Measurements from ENCODE around the gene PLEKHN1.

The PLEKHN1 gene

DNA sequence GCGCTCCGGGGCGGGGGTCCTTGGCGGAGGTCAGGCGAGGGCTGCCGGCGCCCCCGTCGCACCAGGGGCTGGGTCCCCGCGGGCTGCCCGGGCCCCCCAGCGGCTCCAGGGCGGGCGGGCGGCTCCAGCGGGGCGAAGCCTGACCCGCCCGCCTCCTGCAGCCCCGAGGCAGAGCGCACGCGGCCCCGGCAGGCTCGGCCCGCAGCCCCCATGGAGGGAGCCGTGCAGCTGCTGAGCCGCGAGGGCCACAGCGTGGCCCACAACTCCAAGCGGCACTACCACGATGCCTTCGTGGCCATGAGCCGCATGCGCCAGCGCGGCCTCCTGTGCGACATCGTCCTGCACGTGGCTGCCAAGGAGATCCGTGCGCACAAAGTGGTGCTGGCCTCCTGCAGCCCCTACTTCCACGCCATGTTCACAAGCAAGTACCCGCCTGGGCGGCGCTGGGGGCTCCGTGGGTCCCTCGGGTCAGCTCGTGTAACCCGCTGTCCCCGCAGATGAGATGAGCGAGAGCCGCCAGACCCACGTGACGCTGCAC lies 5.1 kb upstream of the PLEKHN1 start:
- no peak for DNase-seq

DNA sequence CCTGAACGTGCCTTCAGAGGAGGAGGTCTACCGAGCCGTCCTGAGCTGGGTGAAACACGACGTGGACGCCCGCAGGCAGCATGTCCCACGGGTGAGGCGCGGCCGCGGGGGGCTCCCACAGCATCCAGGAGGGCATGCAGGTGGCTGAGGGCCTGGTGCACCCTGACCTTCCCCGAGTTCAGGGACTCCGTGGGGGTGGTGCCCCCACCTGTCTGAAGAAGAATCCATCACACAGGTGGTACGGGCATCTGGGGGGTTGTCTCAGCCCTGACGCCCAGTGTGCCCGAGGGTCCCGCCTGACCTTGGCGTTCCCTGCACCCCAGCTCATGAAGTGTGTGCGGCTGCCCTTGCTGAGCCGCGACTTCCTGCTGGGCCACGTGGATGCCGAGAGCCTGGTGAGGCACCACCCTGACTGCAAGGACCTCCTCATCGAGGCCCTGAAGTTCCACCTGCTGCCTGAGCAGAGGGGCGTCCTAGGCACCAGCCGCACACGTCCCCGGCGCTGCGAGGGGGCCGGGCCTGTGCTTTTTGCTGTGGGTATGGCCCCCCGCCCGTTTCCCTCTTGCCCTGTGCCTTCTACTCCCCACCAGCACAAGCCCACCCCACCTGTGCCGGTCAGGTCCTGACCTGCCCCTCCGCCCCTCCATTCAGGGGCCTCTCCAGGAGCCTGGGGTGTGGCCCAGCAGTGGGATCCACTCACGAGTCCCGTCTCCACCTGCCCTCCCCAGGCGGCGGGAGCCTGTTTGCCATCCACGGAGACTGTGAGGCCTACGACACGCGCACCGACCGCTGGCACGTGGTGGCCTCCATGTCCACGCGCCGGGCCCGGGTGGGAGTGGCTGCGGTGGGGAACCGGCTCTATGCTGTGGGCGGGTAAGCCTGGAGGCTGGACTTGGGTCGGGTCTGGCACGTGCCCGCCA lies 3.6 kb upstream of the PLEKHN1 start:
- DNase-seq, result no peak

GRCh38 chr1:963301-963651 lies 3.0 kb upstream of the PLEKHN1 start:
- DNase-seq, result no peak

DNA sequence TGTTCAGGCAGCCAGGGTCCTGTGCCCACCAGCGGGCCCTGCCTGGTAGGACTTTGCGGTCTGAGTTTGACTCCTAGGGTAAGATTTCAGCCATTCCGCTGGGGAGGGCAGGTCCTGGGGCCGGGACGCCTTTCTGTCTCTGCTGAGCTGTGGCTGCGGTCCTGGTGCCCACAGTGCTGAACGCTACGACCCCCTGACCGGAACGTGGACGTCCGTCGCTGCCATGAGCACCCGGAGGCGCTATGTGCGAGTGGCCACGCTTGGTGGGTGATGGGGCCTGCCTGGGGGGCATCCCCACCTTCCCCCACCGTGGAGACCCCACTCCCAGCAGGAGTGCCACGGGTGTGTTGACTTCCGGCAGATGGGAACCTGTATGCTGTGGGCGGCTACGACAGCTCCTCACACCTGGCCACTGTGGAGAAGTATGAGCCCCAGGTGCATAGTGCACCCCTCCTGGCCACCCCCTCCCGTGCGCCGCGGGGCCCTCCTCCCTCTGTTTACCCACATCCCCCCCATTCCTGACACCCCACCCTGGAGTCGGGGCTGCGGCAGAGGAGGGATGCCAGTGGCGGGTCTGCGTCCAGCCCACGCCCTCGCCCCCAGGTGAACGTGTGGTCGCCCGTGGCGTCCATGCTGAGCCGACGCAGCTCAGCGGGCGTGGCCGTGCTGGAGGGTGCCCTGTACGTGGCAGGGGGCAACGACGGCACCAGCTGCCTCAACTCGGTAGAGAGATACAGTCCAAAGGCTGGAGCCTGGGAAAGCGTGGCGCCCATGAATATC lies 2.3 kb upstream of the PLEKHN1 start:
- DNase-seq, result no peak

DNA sequence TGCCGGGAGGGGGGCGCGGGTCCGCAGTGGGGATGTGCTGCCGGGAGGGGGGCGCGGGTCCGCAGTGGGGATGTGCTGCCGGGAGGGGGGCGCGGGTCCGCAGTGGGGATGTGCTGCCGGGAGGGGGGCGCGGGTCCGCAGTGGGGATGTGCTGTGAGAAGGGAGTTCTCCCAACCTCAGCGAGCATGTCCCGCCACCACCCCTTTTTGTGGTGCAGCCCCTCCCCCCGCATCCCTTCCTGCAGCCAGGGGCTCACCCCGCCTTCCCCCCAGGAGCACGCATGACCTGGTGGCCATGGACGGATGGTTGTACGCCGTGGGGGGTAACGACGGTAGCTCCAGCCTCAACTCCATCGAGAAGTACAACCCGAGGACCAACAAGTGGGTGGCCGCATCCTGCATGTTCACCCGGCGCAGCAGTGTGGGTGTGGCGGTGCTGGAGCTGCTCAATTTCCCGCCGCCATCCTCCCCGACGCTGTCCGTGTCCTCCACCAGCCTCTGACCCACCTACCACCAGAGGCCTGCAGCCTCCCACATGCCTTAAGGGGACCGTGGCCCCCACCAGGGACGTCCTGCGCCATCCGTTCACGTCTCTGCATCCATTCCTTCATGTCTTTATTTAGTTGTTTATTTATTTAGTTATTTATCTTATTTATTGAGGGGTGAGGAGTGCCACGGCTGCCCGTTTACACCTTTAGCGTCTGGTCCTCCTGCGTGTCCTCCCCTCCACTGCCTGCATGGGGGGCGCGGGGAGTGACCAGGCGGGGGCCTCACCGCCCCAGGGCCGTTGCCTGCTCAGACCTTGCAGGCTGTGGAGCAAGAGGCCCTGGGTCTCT lies 1.4 kb upstream of the PLEKHN1 start:
- DNase-seq, result no peak

- DNase-seq, result no peak
Measured at GRCh38 chr1:965526-966134, 652 bp upstream of the PLEKHN1 start.

- DNase-seq, result peak; percentile 88 to 91
Measured at GRCh38 chr1:966704-967300, 520 bp downstream of the PLEKHN1 start.

- no peak for DNase-seq
Measured at GRCh38 chr1:967466-968343, 1.4 kb downstream of the PLEKHN1 start.

DNA sequence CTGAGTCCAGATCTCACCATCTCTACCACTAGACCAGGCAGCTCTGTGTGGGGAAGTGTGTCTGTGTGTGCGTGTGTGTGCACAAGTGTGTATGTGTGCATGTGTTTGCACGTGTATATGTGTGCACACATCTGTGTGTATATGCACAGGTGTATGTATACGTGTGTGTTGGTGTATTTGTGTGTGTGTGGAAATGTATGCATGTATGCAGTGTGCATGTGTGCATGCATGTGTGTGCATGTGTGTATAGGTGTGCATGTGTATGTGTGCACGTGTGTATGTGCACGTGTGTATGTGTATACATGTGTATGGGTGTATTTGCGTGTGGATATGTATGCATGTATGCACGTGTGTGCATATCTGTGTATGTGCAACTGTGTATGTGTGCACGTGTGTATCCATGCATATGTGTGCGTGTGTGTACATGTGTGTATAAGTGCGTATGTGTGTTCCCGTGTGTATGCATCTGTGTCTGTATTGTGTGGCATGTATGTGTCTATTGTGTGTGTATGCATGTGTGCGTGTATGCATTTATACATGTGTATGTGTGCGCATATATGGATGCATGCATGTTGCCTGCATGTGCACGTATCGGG lies 3.1 kb downstream of the PLEKHN1 start:
- no peak for DNase-seq

DNA sequence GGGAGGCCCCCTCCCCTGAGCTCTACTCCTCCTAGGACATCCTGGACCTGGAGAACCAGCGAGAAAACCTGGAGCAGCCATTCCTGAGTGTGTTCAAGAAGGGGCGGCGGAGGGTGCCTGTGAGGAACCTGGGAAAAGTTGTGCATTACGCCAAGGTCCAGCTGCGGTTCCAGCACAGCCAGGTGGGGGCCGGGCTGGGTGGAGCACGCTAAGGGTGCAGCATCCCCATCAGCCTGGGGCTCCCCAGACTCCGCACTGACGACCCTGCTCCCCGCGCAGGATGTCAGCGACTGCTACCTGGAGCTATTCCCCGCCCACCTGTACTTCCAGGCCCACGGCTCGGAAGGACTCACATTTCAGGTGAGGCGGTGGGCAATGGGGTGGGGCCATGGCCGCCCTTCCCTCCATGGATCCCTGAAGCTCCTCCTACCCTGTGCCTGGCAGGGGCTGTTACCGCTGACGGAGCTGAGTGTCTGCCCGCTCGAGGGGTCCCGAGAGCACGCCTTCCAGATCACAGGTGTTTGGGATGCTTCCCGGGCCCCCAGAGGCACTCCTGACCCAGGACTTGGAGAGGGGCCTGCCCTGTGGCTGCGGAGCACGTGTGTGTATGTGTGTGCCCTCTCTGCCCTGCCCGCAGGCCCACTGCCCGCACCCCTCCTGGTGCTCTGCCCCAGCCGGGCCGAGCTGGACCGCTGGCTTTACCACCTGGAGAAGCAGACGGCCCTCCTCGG lies 4.1 kb downstream of the PLEKHN1 start:
- no peak for DNase-seq

DNA sequence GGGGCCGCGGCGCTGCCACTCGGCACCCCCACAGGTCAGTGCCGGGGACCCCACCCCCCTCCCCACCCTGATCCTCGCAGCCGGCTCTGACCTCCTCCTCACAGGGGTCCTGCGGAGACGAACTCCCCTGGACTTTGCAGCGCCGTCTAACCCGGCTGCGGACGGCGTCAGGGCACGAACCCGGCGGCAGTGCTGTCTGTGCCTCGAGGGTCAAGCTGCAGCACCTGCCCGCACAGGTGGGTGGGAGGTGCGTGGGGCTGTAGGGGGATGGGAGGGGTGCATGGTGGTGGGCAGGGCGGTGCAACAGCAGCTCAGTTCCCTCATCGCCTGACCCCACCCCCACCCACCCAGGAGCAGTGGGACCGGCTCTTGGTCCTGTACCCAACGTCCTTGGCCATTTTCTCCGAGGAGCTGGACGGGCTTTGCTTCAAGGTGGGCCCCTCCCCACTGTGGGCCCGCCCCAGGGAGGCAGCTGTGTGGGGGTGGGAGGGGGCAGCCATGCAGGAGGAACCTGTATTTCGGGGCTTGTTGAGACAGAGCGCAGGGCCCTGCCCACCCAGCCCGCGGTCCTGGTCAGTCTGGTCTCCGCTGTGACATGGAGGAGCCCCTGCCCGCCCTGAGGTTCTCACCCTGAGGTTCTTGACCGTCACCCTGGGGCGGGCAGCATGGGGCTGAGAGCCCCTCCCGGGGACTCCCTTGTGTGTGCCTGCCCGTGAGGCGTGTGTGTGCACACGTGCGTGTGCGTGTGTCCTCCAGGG lies 4.9 kb downstream of the PLEKHN1 start:
- DNase-seq, result no peak

- DNase-seq, result no peak
Measured at GRCh38 chr1:971751-972506, 5.6 kb downstream of the PLEKHN1 start.

DNA sequence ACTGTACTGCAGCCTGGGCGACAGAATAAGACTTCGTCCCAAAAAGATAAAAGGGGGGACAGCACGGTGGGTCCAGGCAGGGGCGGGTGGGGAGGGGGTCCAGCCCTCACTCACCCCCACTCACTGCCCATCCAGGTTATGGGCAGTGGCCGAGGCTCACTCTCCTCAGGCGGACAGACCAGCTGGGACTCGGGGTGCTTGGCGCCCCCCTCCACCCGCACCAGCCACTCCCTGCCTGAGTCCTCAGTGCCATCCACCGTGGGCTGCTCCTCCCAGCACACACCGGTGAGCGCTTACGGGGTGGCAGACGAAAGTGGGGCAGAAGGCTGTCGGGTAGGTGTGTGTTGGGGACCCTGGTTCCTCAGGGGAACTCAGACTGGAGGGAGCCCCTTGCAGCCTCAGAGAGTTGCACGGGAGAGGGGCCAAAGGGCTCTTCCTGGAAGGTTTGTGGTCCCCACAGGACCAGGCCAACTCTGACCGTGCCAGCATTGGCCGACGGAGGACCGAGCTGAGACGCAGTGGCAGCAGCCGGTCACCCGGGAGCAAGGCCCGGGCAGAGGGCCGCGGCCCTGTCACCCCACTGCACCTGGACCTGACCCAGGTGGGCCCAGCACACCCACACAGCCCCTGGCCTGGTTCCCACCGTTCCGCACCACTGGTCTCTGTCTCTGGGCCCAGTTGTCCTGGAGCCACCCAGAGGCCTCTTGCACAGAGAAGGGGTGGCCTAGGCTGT lies 6.6 kb downstream of the PLEKHN1 start:
- DNase-seq, result no peak

- DNase-seq, result no peak
Measured at GRCh38 chr1:973459-974292, 7.4 kb downstream of the PLEKHN1 start.

DNA sequence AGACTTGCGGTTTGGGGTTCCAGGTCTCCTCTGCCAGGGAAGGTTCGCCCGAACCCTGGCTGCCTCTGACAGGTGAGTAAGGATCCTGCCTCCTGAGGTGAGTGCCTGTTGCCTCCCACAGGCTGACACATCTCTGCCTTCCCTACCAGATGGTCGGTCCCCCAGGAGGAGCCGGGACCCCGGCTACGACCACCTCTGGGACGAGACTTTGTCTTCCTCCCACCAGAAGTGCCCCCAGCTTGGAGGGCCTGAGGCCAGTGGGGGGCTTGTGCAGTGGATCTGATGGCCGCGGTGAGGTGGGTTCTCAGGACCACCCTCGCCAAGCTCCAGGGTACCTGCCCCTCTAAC lies 8.0 kb downstream of the PLEKHN1 start:
- DNase-seq, result no peak

GRCh38 chr1:974687-975328 lies 8.5 kb downstream of the PLEKHN1 start:
- no peak for DNase-seq

Measured in stimulated activated CD4-positive, alpha-beta T cell treated with anti-CD3 and anti-CD28 coated beads, Interleukin-2, amount 100 ng/mL, for 24 hours (primary cell).